H9 (cell line): Measurements from ENCODE around the gene ANAPC2. TPM values are rescaled to one million over a fixed set of nuclear protein-coding genes. Genes with fewer than 3 reads are reported as not detected.

Experiments used
- DNase-seq: peaks from one replicate; pipeline ENCODE4 v3.0.0-alpha.2; 2017
- H2AFZ ChIP-seq: one replicate; pipeline ENCODE4 v1.6.1; 2013; ENCODE audit warnings: mild to moderate bottlenecking, low read length, control low read depth, moderate library complexity
- H2AK5ac ChIP-seq: 2 replicates; pipeline ENCODE4 v1.6.1; 2013; ENCODE audit warnings: low read length, control low read depth, mixed read lengths; ENCODE audit not compliant: insufficient read length
- H2BK120ac ChIP-seq: one replicate; pipeline ENCODE4 v1.6.1; 2013; ENCODE audit warnings: low read depth, mild to moderate bottlenecking, low read length, control low read depth, inconsistent platforms; ENCODE audit not compliant: poor library complexity, severe bottlenecking
- H2BK12ac ChIP-seq: 2 replicates; pipeline ENCODE4 v1.6.1; 2013; ENCODE audit warnings: low read length, control low read depth, mixed read lengths, low read depth; ENCODE audit not compliant: insufficient read length
- H2BK15ac ChIP-seq: 2 replicates; pipeline ENCODE4 v1.6.1; 2013; ENCODE audit warnings: low read depth, low read length, control low read depth
- H2BK20ac ChIP-seq: one replicate; pipeline ENCODE4 v1.6.1; 2013; ENCODE audit warnings: low read depth, mild to moderate bottlenecking, low read length, control low read depth, inconsistent platforms; ENCODE audit not compliant: poor library complexity, severe bottlenecking
- H2BK5ac ChIP-seq: 2 replicates; pipeline ENCODE4 v1.6.1; 2013; ENCODE audit warnings: low read length, control low read depth, mixed read lengths; ENCODE audit not compliant: insufficient read length
- H3K14ac ChIP-seq: 2 replicates; pipeline ENCODE4 v1.6.1; 2013; ENCODE audit warnings: low read length, control low read depth; ENCODE audit not compliant: insufficient read depth
- H3K18ac ChIP-seq: 2 replicates; pipeline ENCODE4 v1.6.1; 2013; ENCODE audit warnings: low read depth, mild to moderate bottlenecking, mixed read lengths, low read length, control low read depth; ENCODE audit not compliant: insufficient read length
- H3K23ac ChIP-seq: 2 replicates; pipeline ENCODE4 v1.6.1; 2013; ENCODE audit warnings: low read length, control low read depth, mixed read lengths, low read depth; ENCODE audit not compliant: insufficient read length
- H3K23me2 ChIP-seq: 2 replicates; pipeline ENCODE4 v1.6.1; 2013; ENCODE audit warnings: low read depth, mild to moderate bottlenecking, mixed read lengths, low read length, control low read depth; ENCODE audit not compliant: insufficient read length, poor library complexity, severe bottlenecking
- H3K27ac ChIP-seq: 2 replicates; pipeline ENCODE4 v1.5.1; 2013; ENCODE audit warnings: low read length, control low read depth, mixed read lengths, low read depth; ENCODE audit not compliant: insufficient read length
- H3K27me3 ChIP-seq: 2 replicates; pipeline ENCODE4 v1.6.1; 2013; ENCODE audit warnings: low read length, control low read depth, inconsistent platforms; ENCODE audit not compliant: insufficient read depth
- H3K4ac ChIP-seq: 2 replicates; pipeline ENCODE4 v1.6.1; 2013; ENCODE audit warnings: low read depth, mild to moderate bottlenecking, control low read depth, inconsistent platforms, low read length, moderate library complexity
- H3K4me1 ChIP-seq: 2 replicates; pipeline ENCODE4 v1.6.1; 2013; ENCODE audit warnings: low read length, control low read depth, inconsistent platforms; ENCODE audit not compliant: insufficient read depth
- H3K4me2 ChIP-seq: 2 replicates; pipeline ENCODE4 v1.6.1; 2013; ENCODE audit warnings: low read length, control low read depth, mixed read lengths; ENCODE audit not compliant: insufficient read length, insufficient read depth
- H3K56ac ChIP-seq: 2 replicates; pipeline ENCODE4 v1.6.1; 2013; ENCODE audit warnings: low read depth, mild to moderate bottlenecking, mixed read lengths, low read length, control low read depth; ENCODE audit not compliant: insufficient read length
- H3K79me1 ChIP-seq: 2 replicates; pipeline ENCODE4 v1.6.1; 2013; ENCODE audit warnings: low read depth, mild to moderate bottlenecking, moderate library complexity, low read length, control low read depth, inconsistent platforms; ENCODE audit not compliant: insufficient read depth, poor library complexity, severe bottlenecking
- H3K79me2 ChIP-seq: 2 replicates; pipeline ENCODE4 v1.6.1; 2013; ENCODE audit warnings: low read length, control low read depth, inconsistent platforms; ENCODE audit not compliant: insufficient read depth
- H3K9ac ChIP-seq: 2 replicates; pipeline ENCODE4 v1.6.1; 2013; ENCODE audit warnings: low read length, control low read depth, mixed read lengths; ENCODE audit not compliant: insufficient read length; ENCODE audit errors: extremely low read depth
- H3K9me3 ChIP-seq: one replicate; pipeline ENCODE4 v1.6.1; 2013; ENCODE audit warnings: low read depth, low read length, inconsistent platforms; ENCODE audit not compliant: control insufficient read depth
- H3T11ph ChIP-seq: one replicate; pipeline ENCODE4 v1.6.1; 2013; ENCODE audit warnings: mild to moderate bottlenecking, low read length, control low read depth, inconsistent platforms
- H4K20me1 ChIP-seq: one replicate; pipeline ENCODE4 v1.6.1; 2013; ENCODE audit not compliant: control insufficient read depth, insufficient read length, insufficient read depth
- H4K5ac ChIP-seq: 2 replicates; pipeline ENCODE4 v1.6.1; 2013; ENCODE audit warnings: low read depth, mild to moderate bottlenecking, mixed read lengths, low read length, control low read depth; ENCODE audit not compliant: insufficient read length
- H4K8ac ChIP-seq: replicated peaks from 2 replicates; pipeline ENCODE4 v1.6.1; 2013; ENCODE audit warnings: low read length, control low read depth, mixed read lengths, low read depth; ENCODE audit not compliant: insufficient read length
- H4K91ac ChIP-seq: 2 replicates; pipeline ENCODE4 v1.6.1; 2013; ENCODE audit warnings: low read depth, mild to moderate bottlenecking, moderate library complexity, mixed read lengths, low read length, control low read depth; ENCODE audit not compliant: insufficient read length
- H3K27ac Mint-ChIP-seq, 3 experiments: 2 replicates in 2 of 3; 3 replicates in 1 of 3; pipeline ENCODE4 v1.8.0; 2020 to 2021; ENCODE audit warnings: mixed read lengths in 3 of 3, mild to moderate bottlenecking in 1 of 3, moderate library complexity in 1 of 3
- H3K27me3 Mint-ChIP-seq: 2 replicates; pipeline ENCODE4 v1.8.0; 2021; ENCODE audit warnings: low read depth, mild to moderate bottlenecking, moderate library complexity, mixed read lengths
- H3K36me3 Mint-ChIP-seq, 3 experiments: 2 replicates in 2 of 3; 3 replicates in 1 of 3; pipeline ENCODE4 v1.8.0; 2020 to 2021; ENCODE audit warnings: low read depth in 3 of 3, mixed read lengths in 3 of 3; ENCODE audit not compliant: insufficient read depth in 1 of 3
- H3K4me1 Mint-ChIP-seq, 2 experiments: 2 replicates each; pipeline ENCODE4 v1.8.0; 2020; ENCODE audit warnings: mixed read lengths in 2 of 2
- H3K4me3 Mint-ChIP-seq, 2 experiments: 2 replicates in 1 of 2; 3 replicates in 1 of 2; pipeline ENCODE4 v1.8.0; 2020 to 2021; ENCODE audit warnings: mild to moderate bottlenecking in 2 of 2, mixed read lengths in 2 of 2, moderate library complexity in 1 of 2
- H3K9me3 Mint-ChIP-seq, 2 experiments: 2 replicates in 1 of 2; 3 replicates in 1 of 2; pipeline ENCODE4 v1.8.0; 2020; ENCODE audit warnings: mild to moderate bottlenecking in 2 of 2, mixed read lengths in 2 of 2, moderate library complexity in 1 of 2
- WGBS: extraction: QIAGEN DNeasy Blood & Tissue Kit; methylation state at CpG from one replicate; pipeline ENCODE4 v1.1.7; 2013; ENCODE audit warnings: missing lambda C conversion rate, low lambda C conversion rate, mixed read lengths; ENCODE audit not compliant: insufficient read length; ENCODE audit errors: extremely low coverage; 5-methylcytosine and 5-hydroxymethylcytosine counted together
- total RNA-seq: library from RNA; stranded (reverse); gene quantifications from 2 replicates; pipeline ENCODE4 v1.2.1, GENCODE V29; 2021
- TF ChIP-seq, protein P1 (sequence below): fragments of 200-600 bp; sonication (generic); conservative IDR thresholded peaks from 3 replicates; pipeline ENCODE4 v1.8.0; 2021; ENCODE audit warnings: antibody characterized with exemption, mild to moderate bottlenecking

Gene ANAPC2
- total RNA-seq, 1 experiment from 2014 or later, result 54.8 TPM

- Histone ChIP-seq H4K8ac (no peak overlapping the region), H3K23me2 (no peaks in the 10 kb centered on the region), H3K4me2 (no peak overlapping the region), H3K14ac (no peak overlapping the region), H3K79me1 (no peaks in the 10 kb centered on the region), H3K27ac (no peak overlapping the region), H3K18ac (no peak overlapping the region), H3K23ac (no peak overlapping the region), H3K9me3 (no peaks in the 10 kb centered on the region), H3T11ph (no peak overlapping the region), H4K91ac (no peak overlapping the region), H4K20me1 (peaks cover 2% of the 10 kb centered on the region), H3K4me1 (no peaks in the 10 kb centered on the region), H3K9ac (no peak overlapping the region), H4K5ac (no peak overlapping the region), H3K79me2 (no peaks in the 10 kb centered on the region), H2BK12ac (no peak overlapping the region), H2BK120ac (no peak overlapping the region), H3K4ac (no peak overlapping the region), H3K27me3 (peaks cover 29% of the 10 kb centered on the region; the same call in 1 of the 2 replicates), H2BK5ac (no peak overlapping the region), H2AK5ac (no peak overlapping the region), H2BK20ac (no peak overlapping the region), H3K56ac (no peak overlapping the region), H2BK15ac (no peak overlapping the region), H2AFZ (no peak overlapping the region)
- H3K27me3 Mint-ChIP-seq, result peaks cover 92% of the 10 kb centered on the region
- H3K4me3 Mint-ChIP-seq, result peak overlapping the region in 1 of 2 experiments; percentile 74; a peak in 3 of 5 replicates
- peak overlapping the region in 1 of 3 experiments; percentile 20; a peak in 1 of 7 replicates for H3K27ac Mint-ChIP-seq
- no peaks in the 10 kb centered on the region for H3K36me3 Mint-ChIP-seq
- no CpG with 5 or more reads among the region's 37 CpGs for WGBS
- peaks cover 0 to 12% of the 10 kb centered on the region in 2 experiments; a peak in 2 of 4 replicates for H3K4me1 Mint-ChIP-seq
- no peaks in the 10 kb centered on the region; a peak in 2 of 5 replicates for H3K9me3 Mint-ChIP-seq
- TF ChIP-seq, protein P1, sequence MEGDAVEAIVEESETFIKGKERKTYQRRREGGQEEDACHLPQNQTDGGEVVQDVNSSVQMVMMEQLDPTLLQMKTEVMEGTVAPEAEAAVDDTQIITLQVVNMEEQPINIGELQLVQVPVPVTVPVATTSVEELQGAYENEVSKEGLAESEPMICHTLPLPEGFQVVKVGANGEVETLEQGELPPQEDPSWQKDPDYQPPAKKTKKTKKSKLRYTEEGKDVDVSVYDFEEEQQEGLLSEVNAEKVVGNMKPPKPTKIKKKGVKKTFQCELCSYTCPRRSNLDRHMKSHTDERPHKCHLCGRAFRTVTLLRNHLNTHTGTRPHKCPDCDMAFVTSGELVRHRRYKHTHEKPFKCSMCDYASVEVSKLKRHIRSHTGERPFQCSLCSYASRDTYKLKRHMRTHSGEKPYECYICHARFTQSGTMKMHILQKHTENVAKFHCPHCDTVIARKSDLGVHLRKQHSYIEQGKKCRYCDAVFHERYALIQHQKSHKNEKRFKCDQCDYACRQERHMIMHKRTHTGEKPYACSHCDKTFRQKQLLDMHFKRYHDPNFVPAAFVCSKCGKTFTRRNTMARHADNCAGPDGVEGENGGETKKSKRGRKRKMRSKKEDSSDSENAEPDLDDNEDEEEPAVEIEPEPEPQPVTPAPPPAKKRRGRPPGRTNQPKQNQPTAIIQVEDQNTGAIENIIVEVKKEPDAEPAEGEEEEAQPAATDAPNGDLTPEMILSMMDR, result no peak
- DNase-seq, result no peak
Measured at GRCh38 chr9:137139468-137140150, 48.8 kb downstream of the ANAPC2 start.
